ENCODE data around the gene FXR2. TPM values are rescaled to one million over a fixed set of nuclear protein-coding genes. Genes with fewer than 3 reads are reported as not detected.
"Not testable (repeated sequence)": the region's sequence is repeated elsewhere in the genome, so short reads cannot be mapped to it uniquely, and the experiment has no call there.

The FXR2 gene
- total RNA-seq, 1 experiment from 2014 or later = 40.5 TPM

GRCh38 chr17:7650509-7651096 lies 35.9 kb upstream of the FXR2 start, which contains the start of gene ATP1B2:
ATP1B2 (plus strand) TSS chr17:7650926; CDS start chr17:7651519, 593 bp downstream.
- peak; percentile 88 for DNase-seq

GRCh38 chr17:7647018-7647417 lies 32.3 kb upstream of the FXR2 start:
- Histone ChIP-seq H3K27me3 (ENCODE audit: low read length) (no peaks in the 10 kb centered on the region), H3K9me2 (replicated peaks; ENCODE audit: insufficient read depth, low read length) (no peaks in the 10 kb centered on the region), H3K36me3 (ENCODE audit: insufficient read depth, low read length) (no peaks in the 10 kb centered on the region), H3K79me2 (ENCODE audit: low read length) (no peaks in the 10 kb centered on the region), H3K9ac (ENCODE audit: low read length) (no peak overlapping the region), H3K27ac (ENCODE audit: low read length) (no peak overlapping the region), H4K20me1 (ENCODE audit: insufficient read depth, low read depth, low read length) (0 out of 2 replicates have a peak, but pooled peaks cover 4% of the 10 kb centered on the region), H3K9me3 (ENCODE audit: low read length) (no peaks in the 10 kb centered on the region), H3K4me1 (ENCODE audit: low read length) (peaks cover 8% of the 10 kb centered on the region), H2AFZ (ENCODE audit: low read length) (no peak overlapping the region), H3K4me2 (ENCODE audit: low read depth, low read length, poor library complexity, severe bottlenecking) (no peak overlapping the region), H3K4me3 (ENCODE audit: low read length) (no peak overlapping the region)
- DNase-seq = peak; percentile 34

More at GRCh38 chr17:7650509-7651096, 35.9 kb upstream of the FXR2 start, which contains the start of gene ATP1B2:
- Histone ChIP-seq H3K27me3 (ENCODE audit: low read length) (no peaks in the 10 kb centered on the region), H3K27ac (ENCODE audit: low read length) (no peak within 1 kb of the TSS), H3K4me3 (ENCODE audit: low read length) (peak within 1 kb of the TSS; percentile 60; the same call in 1 of the 2 replicates), H3K9ac (ENCODE audit: low read length) (peak within 1 kb of the TSS; percentile 39), H3K79me2 (ENCODE audit: low read length) (no peaks in the 10 kb centered on the region), H4K20me1 (ENCODE audit: insufficient read depth, low read depth, low read length) (0 out of 2 replicates have a peak, but pooled peaks cover 4% of the 10 kb centered on the region), H2AFZ (ENCODE audit: low read length) (no peak within 1 kb of the TSS), H3K36me3 (ENCODE audit: insufficient read depth, low read length) (no peaks in the 10 kb centered on the region), H3K4me2 (ENCODE audit: low read depth, low read length, poor library complexity, severe bottlenecking) (peak within 1 kb of the TSS; percentile 76), H3K9me3 (ENCODE audit: low read length) (no peaks in the 10 kb centered on the region), H3K4me1 (ENCODE audit: low read length) (peaks cover 8% of the 10 kb centered on the region), H3K9me2 (replicated peaks; ENCODE audit: insufficient read depth, low read length) (no peaks in the 10 kb centered on the region)

- Histone ChIP-seq H2AFZ (ENCODE audit: low read length) (no peak overlapping the region), H3K27me3 (ENCODE audit: low read length) (no peaks in the 10 kb centered on the region), H3K4me3 (ENCODE audit: low read length) (no peak overlapping the region), H3K4me2 (ENCODE audit: low read depth, low read length, poor library complexity, severe bottlenecking) (no peak overlapping the region), H3K9me3 (ENCODE audit: low read length) (no peaks in the 10 kb centered on the region), H3K9me2 (replicated peaks; ENCODE audit: insufficient read depth, low read length) (no peaks in the 10 kb centered on the region), H3K79me2 (ENCODE audit: low read length) (no peaks in the 10 kb centered on the region), H3K9ac (ENCODE audit: low read length) (no peak overlapping the region), H3K27ac (ENCODE audit: low read length) (no peak overlapping the region), H4K20me1 (ENCODE audit: insufficient read depth, low read depth, low read length) (0 out of 2 replicates have a peak, but pooled peaks cover 4% of the 10 kb centered on the region), H3K4me1 (ENCODE audit: low read length) (peaks cover 8% of the 10 kb centered on the region), H3K36me3 (ENCODE audit: insufficient read depth, low read length) (no peaks in the 10 kb centered on the region)
- DNase-seq = peak; percentile 24
These were observed 31.8 kb upstream of the FXR2 start for GRCh38 chr17:7646457-7646856.

GRCh38 chr17:7644775-7645174 lies 30.1 kb upstream of the FXR2 start:
- Histone ChIP-seq H3K36me3 (ENCODE audit: insufficient read depth, low read length) (no peaks in the 10 kb centered on the region), H3K27me3 (ENCODE audit: low read length) (no peaks in the 10 kb centered on the region), H2AFZ (ENCODE audit: low read length) (no peak overlapping the region), H3K27ac (ENCODE audit: low read length) (no peak overlapping the region), H3K4me3 (ENCODE audit: low read length) (no peak overlapping the region), H3K79me2 (ENCODE audit: low read length) (no peaks in the 10 kb centered on the region), H3K4me1 (ENCODE audit: low read length) (no peaks in the 10 kb centered on the region), H3K9ac (ENCODE audit: low read length) (no peak overlapping the region), H4K20me1 (ENCODE audit: insufficient read depth, low read depth, low read length) (no peaks in the 10 kb centered on the region), H3K9me3 (ENCODE audit: low read length) (no peaks in the 10 kb centered on the region), H3K9me2 (replicated peaks; ENCODE audit: insufficient read depth, low read length) (no peaks in the 10 kb centered on the region), H3K4me2 (ENCODE audit: low read depth, low read length, poor library complexity, severe bottlenecking) (no peak overlapping the region)
- no peak for DNase-seq

- not testable (repeated sequence) for H3K4me2 ChIP-seq (ENCODE audit: low read depth, low read length, poor library complexity, severe bottlenecking); H3K4me3 ChIP-seq (ENCODE audit: low read length); H3K27ac ChIP-seq (ENCODE audit: low read length); H3K79me2 ChIP-seq (ENCODE audit: low read length); DNase-seq; H3K27me3 ChIP-seq (ENCODE audit: low read length); H3K36me3 ChIP-seq (ENCODE audit: insufficient read depth, low read length); H3K9me3 ChIP-seq (ENCODE audit: low read length); H2AFZ ChIP-seq (ENCODE audit: low read length); H3K4me1 ChIP-seq (ENCODE audit: low read length); H4K20me1 ChIP-seq (ENCODE audit: insufficient read depth, low read depth, low read length); H3K9me2 ChIP-seq (replicated peaks; ENCODE audit: insufficient read depth, low read length); H3K9ac ChIP-seq (ENCODE audit: low read length)
These were observed 26.9 kb upstream of the FXR2 start for GRCh38 chr17:7641635-7642034.

GRCh38 chr17:7640783-7641182 lies 26.1 kb upstream of the FXR2 start:
- DNase-seq = no peak
- H3K27me3 ChIP-seq (ENCODE audit: low read length) = no peaks in the 10 kb centered on the region
- no peaks in the 10 kb centered on the region for H3K9me3 ChIP-seq (ENCODE audit: low read length)
- no peaks in the 10 kb centered on the region for H4K20me1 ChIP-seq (ENCODE audit: insufficient read depth, low read depth, low read length)
- no peak overlapping the region for H3K27ac ChIP-seq (ENCODE audit: low read length)
- no peaks in the 10 kb centered on the region for H3K79me2 ChIP-seq (ENCODE audit: low read length)
- H3K9ac ChIP-seq (ENCODE audit: low read length) = no peak overlapping the region
- H2AFZ ChIP-seq (ENCODE audit: low read length) = no peak overlapping the region
- no peak overlapping the region for H3K4me2 ChIP-seq (ENCODE audit: low read depth, low read length, poor library complexity, severe bottlenecking)
- no peaks in the 10 kb centered on the region for H3K36me3 ChIP-seq (ENCODE audit: insufficient read depth, low read length)
- H3K4me1 ChIP-seq (ENCODE audit: low read length) = no peaks in the 10 kb centered on the region
- no peak overlapping the region for H3K4me3 ChIP-seq (ENCODE audit: low read length)
- H3K9me2 ChIP-seq (replicated peaks; ENCODE audit: insufficient read depth, low read length) = no peaks in the 10 kb centered on the region

GRCh38 chr17:7636163-7636562 lies 21.5 kb upstream of the FXR2 start:
- no peak for DNase-seq
- Histone ChIP-seq H3K9me3 (ENCODE audit: low read length) (no peaks in the 10 kb centered on the region), H3K4me1 (ENCODE audit: low read length) (no peaks in the 10 kb centered on the region), H3K9me2 (replicated peaks; ENCODE audit: insufficient read depth, low read length) (no peaks in the 10 kb centered on the region), H3K4me2 (ENCODE audit: low read depth, low read length, poor library complexity, severe bottlenecking) (no peak overlapping the region), H3K27ac (ENCODE audit: low read length) (no peak overlapping the region), H4K20me1 (ENCODE audit: insufficient read depth, low read depth, low read length) (no peaks in the 10 kb centered on the region), H2AFZ (ENCODE audit: low read length) (no peak overlapping the region), H3K9ac (ENCODE audit: low read length) (no peak overlapping the region), H3K36me3 (ENCODE audit: insufficient read depth, low read length) (no peaks in the 10 kb centered on the region), H3K79me2 (ENCODE audit: low read length) (no peaks in the 10 kb centered on the region), H3K27me3 (ENCODE audit: low read length) (no peaks in the 10 kb centered on the region), H3K4me3 (ENCODE audit: low read length) (no peak overlapping the region)

- no peak overlapping the region for H3K27ac ChIP-seq (ENCODE audit: low read length)
- no peak overlapping the region for H3K9ac ChIP-seq (ENCODE audit: low read length)
- H3K4me3 ChIP-seq (ENCODE audit: low read length) = no peak overlapping the region
- H3K36me3 ChIP-seq (ENCODE audit: insufficient read depth, low read length) = no peaks in the 10 kb centered on the region
- H4K20me1 ChIP-seq (ENCODE audit: insufficient read depth, low read depth, low read length) = no peaks in the 10 kb centered on the region
- DNase-seq = peak; percentile 63
- no peaks in the 10 kb centered on the region for H3K4me1 ChIP-seq (ENCODE audit: low read length)
- no peaks in the 10 kb centered on the region for H3K79me2 ChIP-seq (ENCODE audit: low read length)
- H2AFZ ChIP-seq (ENCODE audit: low read length) = no peak overlapping the region
- no peaks in the 10 kb centered on the region for H3K9me2 ChIP-seq (replicated peaks; ENCODE audit: insufficient read depth, low read length)
- no peaks in the 10 kb centered on the region for H3K27me3 ChIP-seq (ENCODE audit: low read length)
- H3K9me3 ChIP-seq (ENCODE audit: low read length) = no peaks in the 10 kb centered on the region
- H3K4me2 ChIP-seq (ENCODE audit: low read depth, low read length, poor library complexity, severe bottlenecking) = no peak overlapping the region
These were observed 19.7 kb upstream of the FXR2 start for GRCh38 chr17:7634384-7634783.

Data from Karpas-422 (cell line).